HEK293 (cell line): ENCODE measurements around the gene PI3.

Experiments used
- CTCF ChIP-seq: fragments of 450-650 bp; formaldehyde crosslinking; IDR thresholded peaks from 2 replicates; pipeline ENCODE4 v1.5.1; 2016; ENCODE audit warnings: missing biosample characterization, missing genetic modification characterization
- ZNF394 ChIP-seq: fragments of 450-650 bp; formaldehyde crosslinking; IDR thresholded peaks from 2 replicates; pipeline ENCODE4 v1.5.1; 2016; ENCODE audit warnings: missing biosample characterization, missing genetic modification characterization, mild to moderate bottlenecking, moderate library complexity, borderline replicate concordance
- ZNF792 ChIP-seq: fragments of 450-650 bp; formaldehyde crosslinking; IDR thresholded peaks from 2 replicates; pipeline ENCODE4 v1.5.1; 2016; ENCODE audit warnings: missing biosample characterization, missing genetic modification characterization

GRCh38 chr20:45140836-45141235 lies 33.9 kb upstream of the PI3 start:
- TF ChIP-seq CTCF (tag by site-specific recombination), result no peak
- TF ChIP-seq ZNF394 (tag by site-specific recombination), result no peak
- TF ChIP-seq ZNF792 (tag by site-specific recombination), result no peak
